Tibial nerve (tissue), 4 donors: ENCODE results near the gene TBL1XR1. TPM values are rescaled to one million over a fixed set of nuclear protein-coding genes. Genes with fewer than 3 reads are reported as not detected.

ENCODE experiments used
- DNase-seq, 2 donors: peaks; one replicate each; pipeline ENCODE4 v3.0.0-alpha.2; 2019; ENCODE audit warnings: low spot score in 2 of 2
- H3K27ac ChIP-seq, 4 donors: fragments of 200-600 bp; sonication (generic) in 3 of 4; one replicate each; pipeline ENCODE4 v1.5.1; 2017 to 2019; ENCODE audit warnings: mild to moderate bottlenecking in 1 of 4
- H3K27me3 ChIP-seq, 2 donors: fragments of 200-600 bp; sonication (generic) in 1 of 2; one replicate each; pipeline versions ENCODE4 v1.5.1 to v1.6.0; 2017 to 2019
- H3K36me3 ChIP-seq, 3 donors: fragments of 200-600 bp; sonication (generic); one replicate each; pipeline ENCODE4 v1.5.1; 2018 to 2019
- H3K4me1 ChIP-seq, 4 donors: fragments of 200-600 bp; sonication (generic) in 3 of 4; one replicate each; pipeline ENCODE4 v1.5.1; 2017 to 2019
- H3K4me3 ChIP-seq, 4 donors: fragments of 200-600 bp; sonication (generic) in 3 of 4; one replicate each; pipeline ENCODE4 v1.5.1; 2017 to 2019; ENCODE audit warnings: mild to moderate bottlenecking in 1 of 4, moderate library complexity in 1 of 4
- H3K9me3 ChIP-seq, 4 donors: fragments of 200-600 bp; sonication (generic) in 3 of 4; one replicate each; pipeline ENCODE4 v1.5.1; 2017 to 2019
- CTCF ChIP-seq, 5 experiments: fragments of 200-600 bp in 3 of 5; fragments of 450-650 bp in 2 of 5; sonication (generic) in 3 of 5; IDR thresholded peaks; one replicate each; pipeline ENCODE4 v1.5.1; 2016 to 2019; ENCODE audit warnings: antibody characterized with exemption in 5 of 5, mild to moderate bottlenecking in 3 of 5, moderate library complexity in 2 of 5
- EP300 ChIP-seq, 2 donors: sonication (generic); formaldehyde crosslinking; IDR thresholded peaks; one replicate each; pipeline ENCODE4 v1.6.1; 2017; ENCODE audit warnings: antibody characterized with exemption in 2 of 2, mild to moderate bottlenecking in 1 of 2
- POLR2A ChIP-seq, 2 donors: fragments of 450-650 bp; IDR thresholded peaks; one replicate each; pipeline ENCODE4 v1.6.1; 2017; ENCODE audit warnings: antibody characterized with exemption in 2 of 2, mild to moderate bottlenecking in 2 of 2, moderate library complexity in 2 of 2
- WGBS, 2 donors: methylation state at CpG; one replicate each; pipeline ENCODE4 v1.1.5; 2018; 5-methylcytosine and 5-hydroxymethylcytosine counted together
- total RNA-seq, 4 donors: library from RNA; depleted of rRNA; stranded (reverse); fragments of >200 nt; gene quantifications; one replicate each; pipeline ENCODE4 v1.1.0, GENCODE V29; 2016

Gene TBL1XR1
- total RNA-seq, 4 donors from 2014 or later, result 57.1 to 66.3 (median 62.8) TPM

GRCh38 chr3:177201700-177202397, 4.6 kb upstream of the TBL1XR1 start:
- DNase-seq, result no peak
- no peaks in the 10 kb centered on the region for H3K36me3 ChIP-seq
- WGBS, 2 donors, result 70 to 72% methylated on average over 8 of the region's 8 CpGs
- TF ChIP-seq CTCF (IDR thresholded peaks at IDR 0.05) (no peak), EP300 (IDR thresholded peaks at IDR 0.05) (no peak), POLR2A (IDR thresholded peaks at IDR 0.05) (no peak)
- H3K27me3 ChIP-seq, result no peaks in the 10 kb centered on the region
- peaks cover 0 to 9% (median 0%) of the 10 kb centered on the region in 4 donors for H3K9me3 ChIP-seq
- H3K4me1 ChIP-seq, result peaks cover 0 to 12% (median 0%) of the 10 kb centered on the region in 4 donors
- H3K4me3 ChIP-seq, result no peak overlapping the region
- H3K27ac ChIP-seq, result peak overlapping the region in 1 of 4 donors; percentile 11

- H3K27me3 ChIP-seq, result no peaks in the 10 kb centered on the region
- TF ChIP-seq POLR2A (IDR thresholded peaks at IDR 0.05) (no peak), CTCF (IDR thresholded peaks at IDR 0.05) (no peak), EP300 (IDR thresholded peaks at IDR 0.05) (no peak)
- 75 to 80% methylated on average over 6 of the region's 6 CpGs for WGBS, 2 donors
- peaks cover 0 to 23% (median 10%) of the 10 kb centered on the region in 4 donors for H3K4me1 ChIP-seq
- H3K4me3 ChIP-seq, result no peak overlapping the region
- no peak for DNase-seq
- peaks cover 0 to 9% (median 0%) of the 10 kb centered on the region in 4 donors for H3K9me3 ChIP-seq
- peak overlapping the region in 3 of 4 donors; percentile 2 to 99 (median 90) for H3K27ac ChIP-seq
- no peaks in the 10 kb centered on the region for H3K36me3 ChIP-seq
Observed at GRCh38 chr3:177199206-177199760, 2.0 kb upstream of the TBL1XR1 start.

- 2% methylated on average over 23 to 37 of the region's 57 CpGs for WGBS, 2 donors
Observed at GRCh38 chr3:177197727-177198460, 612 bp upstream of the TBL1XR1 start.

GRCh38 chr3:177196456-177197040, 734 bp downstream of the TBL1XR1 start:
- Histone ChIP-seq H3K4me3 (peak overlapping the region; percentile 75 to 99 (median 86)), H3K9me3 (no peaks in the 10 kb centered on the region), H3K36me3 (no peaks in the 10 kb centered on the region), H3K27me3 (no peaks in the 10 kb centered on the region), H3K27ac (peak overlapping the region; percentile 90 to 99 (median 97)), H3K4me1 (peaks cover 0 to 37% (median 16%) of the 10 kb centered on the region in 4 donors)
- peak in 1 of 5 experiments; percentile 6 for TF ChIP-seq CTCF (IDR thresholded peaks at IDR 0.05)
- no peak for TF ChIP-seq POLR2A (IDR thresholded peaks at IDR 0.05)
- peak in 1 of 2 donors; percentile 17 for DNase-seq
- WGBS, 2 donors, result 1 to 2% methylated on average over 19 to 41 of the region's 43 CpGs

More at GRCh38 chr3:177197727-177198460, 612 bp upstream of the TBL1XR1 start:
- H3K4me1 ChIP-seq, result peaks cover 0 to 33% (median 16%) of the 10 kb centered on the region in 4 donors
- peak overlapping the region; percentile 36 to 99 (median 81) for H3K4me3 ChIP-seq
- peak overlapping the region; percentile 53 to 99 (median 92) for H3K27ac ChIP-seq
- H3K27me3 ChIP-seq, result no peaks in the 10 kb centered on the region
- no peak for DNase-seq
- TF ChIP-seq POLR2A (IDR thresholded peaks at IDR 0.05) (no peak), EP300 (IDR thresholded peaks at IDR 0.05) (no peak), CTCF (IDR thresholded peaks at IDR 0.05) (no peak)
- no peaks in the 10 kb centered on the region for H3K9me3 ChIP-seq
- no peaks in the 10 kb centered on the region for H3K36me3 ChIP-seq
